Stimulated activated CD8-positive, alpha-beta memory T cell treated with anti-CD3 and anti-CD28 coated beads, Interleukin-12 subunit alpha, Interleukin-12 subunit beta, amount 100 ng/mL, for 4 hours (primary cell): ENCODE results near the gene STH.
A peak's percentile ranks its signal among the peaks of the same experiment; 100 is the strongest.
"Not testable (repeated sequence)": the region's sequence is repeated elsewhere in the genome, so short reads cannot be mapped to it uniquely, and the experiment has no call there.

Experiments used
- DNase-seq: peaks from one replicate; pipeline ENCODE4 v3.0.0-alpha.2; 2020; ENCODE audit warnings: low read depth

STH gene

GRCh38 chr17:46006082-46006481 is 7.0 kb downstream of the STH start:
- DNase-seq, result not testable (repeated sequence)

- no peak for DNase-seq
Measured at GRCh38 chr17:46007461-46007965, 8.5 kb downstream of the STH start.

GRCh38 chr17:46008591-46008990 is 9.5 kb downstream of the STH start:
- DNase-seq, result no peak

- no peak for DNase-seq
Measured at GRCh38 chr17:46009681-46010596, 10.9 kb downstream of the STH start.

- no peak for DNase-seq
Measured at GRCh38 chr17:46010597-46011186, 11.6 kb downstream of the STH start.

- DNase-seq, result no peak
Measured at GRCh38 chr17:46011711-46012505, 12.9 kb downstream of the STH start.

GRCh38 chr17:46012506-46013079 is 13.5 kb downstream of the STH start:
- DNase-seq, result no peak

- no peak for DNase-seq
Measured at GRCh38 chr17:46013127-46013501, 14.1 kb downstream of the STH start.

GRCh38 chr17:46013502-46014165 is 14.6 kb downstream of the STH start:
- DNase-seq, result no peak

- not testable (repeated sequence) for DNase-seq
Measured at GRCh38 chr17:46019408-46019925, 20.4 kb downstream of the STH start.

GRCh38 chr17:46020023-46020761 is 21.1 kb downstream of the STH start:
- DNase-seq, result peak; percentile 32

GRCh38 chr17:46020998-46021397 is 21.9 kb downstream of the STH start:
- DNase-seq, result no peak

- DNase-seq, result not testable (repeated sequence)
Measured at GRCh38 chr17:46023366-46023765, 24.3 kb downstream of the STH start.

GRCh38 chr17:46023783-46024388 is 24.8 kb downstream of the STH start:
- no peak for DNase-seq

- no peak for DNase-seq
Measured at GRCh38 chr17:46024590-46024989, 25.5 kb downstream of the STH start.

GRCh38 chr17:46025060-46025459 is 26.0 kb downstream of the STH start:
- DNase-seq, result no peak

GRCh38 chr17:46025510-46026165 is 26.6 kb downstream of the STH start:
- no peak for DNase-seq

- DNase-seq, result no peak
Measured at GRCh38 chr17:46026166-46027047, 27.4 kb downstream of the STH start.
